GM19395 (cell line): ENCODE results near the gene RPS27.
"Not testable (repeated sequence)": the region's sequence is repeated elsewhere in the genome, so short reads cannot be mapped to it uniquely, and the experiment has no call there.

Experiments
- ATAC-seq: cut with Tn5 transposase; IDR thresholded peaks from one replicate; pipeline ENCODE4 v1.9.1; 2021; ENCODE audit warnings: mild to moderate bottlenecking, moderate library complexity; ENCODE audit not compliant: unreplicated experiment

Gene RPS27

GRCh38 chr1:153960206-153960605 lies 30.4 kb upstream of the RPS27 start:
- no peak for ATAC-seq

- ATAC-seq = no peak
These were observed 29.1 kb upstream of the RPS27 start for GRCh38 chr1:153961421-153961820.

GRCh38 chr1:153962088-153963029 lies 28.2 kb upstream of the RPS27 start:
- no peak for ATAC-seq

GRCh38 chr1:153963030-153963849 lies 27.3 kb upstream of the RPS27 start, which contains the start of gene SLC39A1:
Gene SLC39A1, minus strand, starts transcription at chr1:153963537. Its CDS starts 822 bp downstream, at chr1:153962715.
- ATAC-seq = peak; percentile 57

- ATAC-seq = peak; percentile 1
These were observed 26.7 kb upstream of the RPS27 start for GRCh38 chr1:153963850-153964331.

- peak; percentile 78 for ATAC-seq
These were observed 23.2 kb upstream of the RPS27 start, which contains the start of gene CREB3L4 for GRCh38 chr1:153967107-153967999. Gene CREB3L4, plus strand, starts transcription at chr1:153967902. Its CDS starts 624 bp downstream, at chr1:153968526.

- ATAC-seq = no peak
These were observed 22.6 kb upstream of the RPS27 start for GRCh38 chr1:153968000-153968363.

GRCh38 chr1:153968408-153968807 lies 22.2 kb upstream of the RPS27 start:
- ATAC-seq = no peak

GRCh38 chr1:153968972-153969371 lies 21.6 kb upstream of the RPS27 start:
- no peak for ATAC-seq

GRCh38 chr1:153970346-153970745 lies 20.2 kb upstream of the RPS27 start:
- no peak for ATAC-seq

- ATAC-seq = no peak
These were observed 17.5 kb upstream of the RPS27 start for GRCh38 chr1:153973071-153973470.

GRCh38 chr1:153973525-153973924 lies 17.0 kb upstream of the RPS27 start:
- ATAC-seq = no peak

GRCh38 chr1:153976819-153977249 lies 13.7 kb upstream of the RPS27 start:
- ATAC-seq = no peak

GRCh38 chr1:153977250-153978240 lies 13.0 kb upstream of the RPS27 start, which contains the start of gene JTB:
Gene JTB, minus strand, starts transcription at chr1:153977674. Its CDS starts 422 bp downstream, at chr1:153977252.
- ATAC-seq = no peak

- ATAC-seq = no peak
These were observed 12.2 kb upstream of the RPS27 start for GRCh38 chr1:153978274-153978909.

- not testable (repeated sequence) for ATAC-seq
These were observed 11.5 kb upstream of the RPS27 start for GRCh38 chr1:153979091-153979490.

GRCh38 chr1:153981735-153982134 lies 8.8 kb upstream of the RPS27 start:
- ATAC-seq = not testable (repeated sequence)

GRCh38 chr1:153984123-153984894 lies 6.3 kb upstream of the RPS27 start:
- no peak for ATAC-seq
